ENCODE measurements around the gene PGS1.

PGS1 gene

DNA sequence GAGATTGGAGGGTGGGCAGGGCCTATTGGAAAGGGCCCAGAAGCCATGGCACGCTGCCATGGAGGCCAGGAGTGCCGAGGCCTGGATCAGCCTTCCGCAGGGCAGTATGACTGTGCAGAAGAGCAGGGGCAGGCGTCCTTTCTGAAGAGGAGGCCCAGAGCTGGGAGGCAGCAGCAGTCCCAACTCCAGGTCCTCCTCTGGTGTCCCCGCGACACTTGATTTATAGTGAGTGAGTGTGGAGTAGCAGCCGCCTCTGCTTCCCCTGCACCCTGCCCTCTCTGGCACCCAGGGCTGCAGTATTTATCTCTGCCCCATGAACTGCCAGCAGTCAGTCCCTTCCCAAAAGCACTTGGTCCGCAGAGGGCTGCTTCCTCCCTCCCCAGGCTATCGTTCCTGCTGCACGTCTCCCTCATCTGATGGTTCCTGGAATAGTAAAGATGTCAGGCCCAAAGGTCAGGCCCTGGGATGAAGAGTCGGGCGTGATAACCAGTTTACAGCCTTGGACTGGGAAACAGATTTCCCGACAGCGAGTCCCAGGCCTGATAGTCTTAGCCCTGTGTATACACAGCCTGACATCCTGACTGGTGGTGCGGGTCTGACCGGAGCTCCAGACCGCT lies 32.9 kb downstream of the PGS1 start:
- DNase-seq, result peak; percentile 79

DNA sequence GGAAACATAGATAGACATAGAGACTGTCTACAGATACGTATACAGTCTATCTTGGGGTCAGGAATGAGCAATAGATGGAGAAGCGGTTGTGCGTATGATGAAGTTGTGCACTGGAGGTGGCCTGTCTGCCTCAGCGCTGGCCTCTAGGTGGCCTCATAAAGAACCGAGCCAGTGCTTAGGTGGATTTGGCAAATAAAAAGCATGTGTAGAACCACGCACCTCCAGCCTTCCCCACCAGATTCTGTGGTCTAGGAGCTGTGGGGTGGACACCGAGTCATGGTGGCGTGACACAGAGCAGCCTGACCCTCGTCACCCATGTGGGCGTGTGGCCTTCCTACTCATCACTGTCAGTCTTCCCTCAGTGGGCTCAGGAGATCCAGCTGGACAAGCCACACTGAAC lies 34.0 kb downstream of the PGS1 start:
- peak; percentile 70 for DNase-seq

DNA sequence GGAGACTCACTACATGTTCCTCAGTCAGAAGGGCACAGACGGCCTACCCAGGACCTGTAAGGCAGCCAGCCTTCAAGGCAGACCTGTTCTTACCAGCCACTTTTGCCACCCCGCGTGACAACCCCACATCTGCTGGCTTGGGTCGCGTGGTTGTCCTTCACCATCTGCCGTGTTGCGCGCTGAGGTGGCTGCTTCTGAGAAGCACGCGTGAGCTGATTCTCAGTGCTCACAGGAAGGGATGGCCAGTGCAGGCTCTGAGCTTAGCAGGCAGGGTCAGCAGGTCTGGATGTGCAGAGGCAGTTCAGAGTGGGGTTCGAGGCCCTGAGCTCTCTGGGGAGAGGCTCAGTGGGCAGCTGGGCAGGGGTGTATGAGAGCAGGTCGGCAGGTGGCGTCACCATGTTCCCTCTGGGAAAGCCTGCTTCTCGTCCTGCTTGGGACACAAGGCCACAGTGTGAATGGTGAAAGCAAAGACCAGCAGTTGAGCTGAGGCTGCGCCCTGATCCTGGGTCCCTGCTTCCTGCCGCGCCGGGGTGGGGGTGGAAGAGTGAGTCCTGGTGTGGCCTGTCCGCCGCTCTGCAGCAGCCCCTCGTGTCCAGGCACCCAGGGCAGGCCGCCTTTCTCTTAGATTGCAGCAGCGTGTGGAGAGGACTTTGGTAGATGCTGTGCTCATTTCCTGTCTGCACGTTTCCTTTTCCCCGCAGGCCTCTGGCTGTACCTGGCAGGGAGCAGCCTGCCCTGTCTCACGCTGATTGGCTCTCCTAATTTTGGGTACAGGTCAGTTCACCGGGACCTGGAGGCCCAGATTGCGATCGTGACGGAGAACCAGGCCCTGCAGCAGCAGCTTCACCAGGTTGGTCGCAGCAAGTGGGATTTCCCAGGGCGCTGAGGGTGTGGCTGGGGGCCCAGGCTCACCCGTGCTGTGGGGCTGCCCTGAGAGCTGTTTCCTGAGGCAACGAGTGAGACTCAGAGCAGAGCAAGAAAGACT lies 36.0 kb downstream of the PGS1 start:
- peak; percentile 59 for DNase-seq

GRCh38 chr17:78415821-78416711 lies 37.6 kb downstream of the PGS1 start:
- DNase-seq, result peak; percentile 71

- no peak for DNase-seq
These were observed 38.5 kb downstream of the PGS1 start for GRCh38 chr17:78416791-78417530.

DNA sequence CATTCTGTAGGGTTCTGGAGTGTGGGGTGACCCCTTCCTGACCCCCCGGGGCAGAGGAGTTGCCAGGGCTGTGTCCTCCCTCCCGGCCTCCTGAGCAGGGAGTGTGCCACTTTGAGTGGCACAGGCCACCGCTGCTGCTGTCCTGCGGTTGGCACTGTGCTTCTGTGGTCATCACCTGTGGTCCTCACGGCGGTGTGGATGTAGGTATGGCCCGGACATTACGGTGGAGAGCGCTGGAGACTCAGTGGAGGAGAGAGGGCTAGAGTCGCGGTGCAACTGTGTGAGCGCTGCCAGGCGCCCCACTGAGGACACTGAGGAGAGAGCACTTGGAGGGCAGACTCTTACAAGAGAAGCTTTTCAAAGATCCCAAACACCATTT lies 39.1 kb downstream of the PGS1 start:
- DNase-seq, result no peak

DNA sequence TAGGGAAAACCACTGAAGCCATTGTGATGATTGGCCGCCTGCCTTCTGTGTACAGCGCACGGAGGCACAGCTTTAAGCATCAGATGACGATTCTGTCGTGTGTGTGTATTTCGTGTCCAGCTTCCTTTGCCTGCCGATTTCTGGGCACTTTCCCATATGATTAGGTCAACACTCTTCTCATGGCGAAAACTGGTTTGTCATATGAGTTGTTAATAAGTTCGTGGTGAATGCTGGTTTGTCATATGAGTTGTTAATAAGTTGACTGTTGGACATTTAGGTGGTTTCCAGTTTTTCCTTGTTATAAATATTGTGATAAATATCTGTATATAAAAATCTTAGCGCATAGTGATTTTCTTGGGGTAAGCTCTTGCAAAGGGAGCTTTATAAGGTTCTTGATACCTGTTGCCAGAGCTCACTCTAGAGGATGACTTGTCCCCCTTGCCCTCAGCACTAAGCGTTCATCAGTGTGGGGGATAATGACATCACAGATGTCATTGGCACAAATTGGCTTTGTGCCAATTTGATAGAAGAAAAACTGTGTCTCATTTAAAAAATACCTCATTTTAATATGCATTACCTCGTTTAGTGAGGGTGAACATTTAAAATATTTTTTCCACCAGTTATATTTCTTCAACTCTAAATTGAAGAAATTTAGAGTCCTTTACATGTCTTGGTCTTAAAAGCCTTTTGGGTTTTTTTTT lies 40.0 kb downstream of the PGS1 start:
- DNase-seq, result no peak

- DNase-seq, result no peak
These were observed 41.7 kb downstream of the PGS1 start for GRCh38 chr17:78419970-78420815.

GRCh38 chr17:78421084-78421533 lies 42.7 kb downstream of the PGS1 start:
- DNase-seq, result no peak

DNA sequence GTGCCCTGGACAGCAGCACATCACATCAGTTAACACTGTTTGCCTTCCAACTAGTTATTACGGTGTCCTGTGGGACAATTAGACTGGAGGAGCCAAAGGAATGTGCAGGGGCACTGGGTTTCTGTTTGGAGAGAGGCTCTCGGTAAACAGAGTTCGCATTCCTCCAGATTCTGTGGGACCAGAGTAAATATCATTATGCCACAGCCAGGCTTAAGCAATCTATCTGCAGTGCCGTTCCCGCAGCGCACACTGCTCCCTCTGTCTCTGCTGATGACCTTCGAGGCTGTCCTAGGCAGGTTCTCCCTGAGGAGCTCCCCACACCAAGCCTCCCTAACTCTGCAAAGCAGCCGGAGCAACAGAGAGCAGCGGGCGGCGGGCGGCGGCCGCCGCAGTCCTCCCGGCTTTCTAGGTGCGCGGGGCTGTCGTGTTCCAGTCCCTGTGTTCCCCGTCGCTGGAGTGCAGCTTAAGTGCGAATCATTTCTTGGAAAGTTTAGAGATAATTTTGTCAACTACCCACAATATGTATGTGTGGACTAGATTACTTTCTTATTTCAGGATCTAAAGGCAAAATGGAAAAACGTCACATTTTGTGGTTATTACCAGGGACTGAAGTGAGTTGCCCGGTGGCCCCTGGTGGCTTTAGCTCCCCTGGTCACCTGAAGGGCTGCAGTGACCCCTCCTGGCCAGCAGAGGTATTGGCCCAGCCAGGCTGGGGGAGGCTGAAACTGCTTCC lies 43.3 kb downstream of the PGS1 start:
- peak; percentile 94 for DNase-seq

- DNase-seq, result no peak
These were observed 43.8 kb downstream of the PGS1 start for GRCh38 chr17:78422267-78422605.

DNA sequence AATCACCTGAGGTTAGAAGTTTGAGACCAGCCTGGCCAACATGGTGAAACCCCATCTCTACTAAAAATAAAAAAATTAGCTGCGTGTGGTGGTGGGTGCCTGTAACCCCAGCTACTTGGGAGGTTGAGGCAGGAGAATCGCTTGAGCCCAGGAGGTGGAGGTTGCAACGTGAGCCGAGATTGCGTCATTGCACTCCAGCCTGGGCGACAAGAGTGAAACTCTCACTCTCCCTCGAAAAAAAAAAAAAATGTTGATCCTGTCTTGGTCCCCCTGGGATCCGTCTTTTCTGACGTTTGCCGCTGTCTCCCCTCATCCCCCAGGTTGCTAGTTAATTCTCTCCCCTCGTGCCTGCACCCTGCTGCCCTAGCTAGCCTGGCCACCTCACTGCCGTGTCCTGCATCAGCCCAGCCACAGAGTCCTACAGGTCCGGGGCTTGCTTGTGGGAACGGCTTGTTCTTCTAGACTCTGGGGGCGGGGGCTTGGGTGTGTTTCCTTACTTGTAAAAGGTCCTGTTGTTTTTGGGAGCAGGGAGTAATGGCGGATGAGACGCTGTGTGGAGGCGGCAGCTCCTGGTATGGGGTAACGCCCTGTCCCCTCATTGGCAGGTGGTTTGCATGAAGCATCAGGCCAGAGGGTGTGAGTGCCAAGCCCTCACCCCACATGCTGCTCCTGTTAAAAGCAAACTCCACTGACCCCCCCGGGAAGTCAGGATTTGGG lies 44.6 kb downstream of the PGS1 start:
- peak; percentile 50 for DNase-seq

DNA sequence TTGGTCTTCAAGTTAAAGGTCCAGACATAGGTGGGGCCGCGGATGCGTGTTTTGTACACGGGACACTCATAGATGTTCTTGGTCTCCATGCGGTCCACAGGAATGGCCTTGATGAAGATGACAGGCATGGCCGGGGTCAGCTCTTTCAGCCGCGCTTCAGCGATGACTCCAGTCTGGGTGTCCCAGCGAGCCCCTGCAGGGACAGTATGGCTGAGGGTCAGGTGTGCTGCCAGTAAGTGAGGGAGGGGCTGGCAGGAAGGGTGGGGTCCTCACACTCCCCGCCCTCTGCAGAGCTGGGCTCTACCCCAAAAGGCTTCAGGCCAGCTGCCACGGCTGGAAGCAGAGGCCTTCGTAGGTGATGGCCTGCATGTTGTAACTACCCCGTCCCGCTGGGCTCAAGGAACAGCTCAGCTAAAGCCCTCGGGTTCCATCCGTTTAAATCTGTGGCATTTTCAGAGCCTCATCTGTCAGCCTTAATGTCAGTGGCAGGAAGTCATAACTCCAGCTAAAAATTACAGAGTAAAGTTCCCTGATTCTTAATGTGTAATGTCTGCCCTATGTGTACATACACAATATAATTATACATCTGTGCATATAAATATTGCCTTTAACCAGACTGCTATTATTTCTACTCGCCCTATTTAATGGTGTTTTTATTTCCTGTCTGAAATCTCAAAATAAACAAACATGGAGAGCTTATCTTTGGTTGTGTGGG lies 45.7 kb downstream of the PGS1 start:
- no peak for DNase-seq

DNA sequence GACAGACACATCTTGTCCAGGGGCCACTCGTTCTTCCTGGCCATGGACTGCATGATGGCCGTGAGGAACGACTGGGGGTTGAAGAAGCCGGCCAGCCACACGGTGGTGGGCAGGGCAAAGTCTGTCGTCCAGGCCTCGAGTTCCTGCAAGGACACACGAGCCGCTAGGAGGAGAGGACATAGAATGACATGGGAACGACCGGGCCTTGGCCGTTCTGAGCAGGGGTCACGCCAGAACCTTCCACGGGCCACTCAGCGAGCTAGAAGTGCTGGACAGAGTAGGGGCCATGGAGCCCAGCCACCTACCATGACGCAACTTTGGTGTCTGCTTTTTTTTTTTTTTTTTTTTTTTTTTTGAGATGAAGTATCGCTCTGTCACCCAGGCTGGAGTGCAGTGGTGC lies 47.0 kb downstream of the PGS1 start:
- no peak for DNase-seq

DNA sequence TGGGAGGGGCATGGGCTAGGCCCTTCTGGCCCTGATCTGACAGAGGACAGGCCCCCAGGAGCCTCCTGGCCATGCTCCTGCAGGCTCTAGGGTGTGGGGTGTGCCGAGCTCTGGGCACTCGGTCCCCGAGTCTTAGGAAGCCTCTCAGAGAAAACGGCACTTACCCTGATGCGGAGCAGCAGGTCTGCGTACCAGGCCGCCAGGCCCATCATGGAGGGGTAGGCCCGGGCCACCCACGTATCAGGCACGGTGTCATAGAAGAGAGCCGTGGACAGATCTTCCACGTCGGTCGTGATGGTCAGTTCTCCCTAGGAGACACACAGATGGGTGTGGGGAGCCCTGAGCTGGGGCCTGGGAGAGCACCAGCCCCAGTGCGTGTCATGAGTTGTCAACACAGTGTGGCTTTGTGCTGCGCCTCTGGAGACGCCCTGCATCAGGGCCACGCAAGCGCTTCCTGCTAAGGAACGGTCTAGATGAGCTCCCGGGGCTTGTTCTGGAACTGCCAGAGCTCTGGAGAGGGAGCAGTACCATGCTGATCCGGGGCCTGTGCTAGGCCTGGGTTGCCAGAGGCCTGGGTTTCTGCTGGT lies 47.9 kb downstream of the PGS1 start:
- DNase-seq, result no peak

DNA sequence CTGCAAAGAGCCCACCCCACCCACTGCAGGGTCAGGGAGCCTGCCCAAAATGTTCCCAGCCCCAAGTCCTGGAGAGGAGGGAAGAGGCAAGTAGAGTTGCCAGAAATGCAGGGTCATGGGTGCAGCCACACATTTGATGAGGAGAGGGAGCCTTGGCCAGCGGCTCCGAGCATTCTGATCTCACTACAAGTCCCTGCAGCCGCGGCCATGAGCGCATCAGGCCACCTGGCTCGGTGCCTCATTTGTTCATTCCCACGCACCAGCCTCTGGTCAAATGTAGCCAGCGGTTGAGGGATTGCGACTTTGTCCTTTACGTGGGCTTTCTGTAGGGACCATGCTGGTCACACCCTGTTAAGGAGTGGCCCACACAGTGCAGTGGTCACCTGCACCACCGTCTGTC lies 48.7 kb downstream of the PGS1 start:
- DNase-seq, result peak; percentile 54

GRCh38 chr17:78428025-78428575 lies 49.7 kb downstream of the PGS1 start:
- DNase-seq, result peak; percentile 56
